ENCODE results near the gene MFF. TPM values are rescaled to one million over a fixed set of nuclear protein-coding genes. Genes with fewer than 3 reads are reported as not detected.

Gene MFF
- total and polyA plus RNA-seq, 2 of the 4 experiments (the other 2 are of a cell fraction): 70.1 to 86.4 TPM

DNA sequence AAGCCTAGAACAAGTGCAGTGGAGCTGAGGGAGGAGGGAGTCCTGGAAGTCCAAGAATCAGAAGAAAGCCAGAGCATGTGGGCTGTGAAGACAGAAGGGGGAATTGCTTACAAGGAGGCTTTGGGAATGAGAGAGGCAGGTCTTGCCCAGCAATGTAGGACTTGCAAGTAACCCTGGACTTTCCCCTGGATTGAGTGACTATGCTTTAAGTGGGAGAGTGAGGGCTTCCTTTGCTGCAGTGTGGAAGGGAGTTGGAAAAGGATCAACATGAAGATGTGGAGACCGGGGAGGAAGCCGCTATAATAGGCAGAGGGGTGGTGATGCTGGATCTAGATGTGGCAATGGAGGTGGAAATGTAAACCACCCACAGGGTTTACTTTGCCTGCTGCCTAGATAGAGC is 76.5 kb downstream of the MFF start:
- Histone ChIP-seq H4K91ac (ENCODE audit: insufficient read depth, low read depth, low read length) (no peak overlapping the region), H3K9me1 (ENCODE audit: insufficient read depth, low read length) (no peaks in the 10 kb centered on the region), H3K14ac (replicated peaks; ENCODE audit: low read depth, low read length) (no peak overlapping the region), H2AFZ (replicated peaks; ENCODE audit: low read length, poor library complexity) (no peak overlapping the region), H3K27ac (ENCODE audit: insufficient read depth, low read length) (no peak overlapping the region), H3K4me3 (ENCODE audit: insufficient read depth, low read depth, low read length) (no peak overlapping the region), H2BK120ac (ENCODE audit: low read depth, low read length) (no peak overlapping the region), H2BK5ac (ENCODE audit: low read depth, low read length, poor library complexity, severe bottlenecking) (no peak overlapping the region), H2AK9ac (replicated peaks; ENCODE audit: low read depth, low read length, poor library complexity) (no peak overlapping the region), H3K27me3 (ENCODE audit: control insufficient read depth, insufficient read depth, low read length) (no peaks in the 10 kb centered on the region), H3K9ac (ENCODE audit: low read depth, low read length) (no peak overlapping the region), H2AK5ac (ENCODE audit: low read depth, low read length) (peak overlapping the region; percentile 27; the same call in 1 of the 2 replicates), H3K23ac (ENCODE audit: low read depth, low read length) (no peak overlapping the region), H2BK20ac (ENCODE audit: low read depth, low read length) (no peak overlapping the region), H4K20me1 (ENCODE audit: insufficient read depth, low read length) (no peaks in the 10 kb centered on the region), H3K4me1 (ENCODE audit: control insufficient read depth, insufficient read depth, low read length) (no peaks in the 10 kb centered on the region), H2BK15ac (ENCODE audit: low read depth, low read length) (peak overlapping the region; percentile 49; the same call in 1 of the 3 replicates), H3K4ac (ENCODE audit: low read depth, low read length) (no peak overlapping the region; the same call in 1 of the 2 replicates), H4K8ac (ENCODE audit: low read depth in 2 of 2, low read length in 2 of 2) (no peak overlapping the region), H3K79me1 (ENCODE audit: low read depth in 1 of 2, low read length in 2 of 2) (no peaks in the 10 kb centered on the region), H3K4me2 (ENCODE audit: low read depth, low read length) (no peak overlapping the region), H3K56ac (ENCODE audit: extremely low read depth, insufficient read depth, low read length) (no peak overlapping the region), H4K5ac (ENCODE audit: low read depth, low read length) (no peak overlapping the region), H3K18ac (ENCODE audit: low read depth, low read length) (no peak overlapping the region), H3K36me3 (ENCODE audit: control insufficient read depth, insufficient read depth, low read length) (no peaks in the 10 kb centered on the region), H3K9me3 (ENCODE audit: control insufficient read depth, insufficient read depth, low read length) (no peaks in the 10 kb centered on the region)
- in situ Hi-C loops (cut with MboI; ENCODE audit: low sequenced_read_pairs): loop anchor here (10.0 kb wide), 1 partner anchor 473 kb away; the partner anchor contains the start of gene DAW1
- 61% methylated on average over 2 of the region's 2 CpGs; no CpG with 5 or more reads in 1 of the 2 experiments for WGBS, 2 experiments (ENCODE audit: extremely low coverage in 2 of 2, insufficient read length in 1 of 2)
- DNase-seq (no peak), ATAC-seq (ENCODE audit: low read depth) (no peak)
- BruUV-seq (replicated peaks): no TSS peak
- intact Hi-C loops (cut with micrococcal nuclease): loop anchor here (10.0 kb wide), 2 partner anchors 267 to 1253 kb away; no protein-coding TSS in a partner anchor
- ChIA-PET CTCF (no interaction called here), POLR2A (ENCODE audit: unreplicated experiment) (no interaction called here)
- dilution Hi-C loops (cut with HindIII; ENCODE audit: low sequenced_read_pairs, unreplicated experiment): no loop called here
- TF ChIP-seq FOS (IDR thresholded peaks at IDR 0.05; ENCODE audit: low read depth, low read length) (no peak), MAFK (IDR thresholded peaks at IDR 0.05; ENCODE audit: low read depth, low read length) (no peak), RCOR1 (IDR thresholded peaks at IDR 0.05; ENCODE audit: insufficient replicate concordance, low read length) (no peak), POLR2A (IDR thresholded peaks at IDR 0.05; ENCODE audit: low read depth, low read length) (no peak), RFX5 (IDR thresholded peaks at IDR 0.05; ENCODE audit: low read depth, low read length) (no peak), SMC3 (IDR thresholded peaks at IDR 0.05; ENCODE audit: low read depth, low read length) (no peak)
- TF ChIP-seq, protein P1, sequence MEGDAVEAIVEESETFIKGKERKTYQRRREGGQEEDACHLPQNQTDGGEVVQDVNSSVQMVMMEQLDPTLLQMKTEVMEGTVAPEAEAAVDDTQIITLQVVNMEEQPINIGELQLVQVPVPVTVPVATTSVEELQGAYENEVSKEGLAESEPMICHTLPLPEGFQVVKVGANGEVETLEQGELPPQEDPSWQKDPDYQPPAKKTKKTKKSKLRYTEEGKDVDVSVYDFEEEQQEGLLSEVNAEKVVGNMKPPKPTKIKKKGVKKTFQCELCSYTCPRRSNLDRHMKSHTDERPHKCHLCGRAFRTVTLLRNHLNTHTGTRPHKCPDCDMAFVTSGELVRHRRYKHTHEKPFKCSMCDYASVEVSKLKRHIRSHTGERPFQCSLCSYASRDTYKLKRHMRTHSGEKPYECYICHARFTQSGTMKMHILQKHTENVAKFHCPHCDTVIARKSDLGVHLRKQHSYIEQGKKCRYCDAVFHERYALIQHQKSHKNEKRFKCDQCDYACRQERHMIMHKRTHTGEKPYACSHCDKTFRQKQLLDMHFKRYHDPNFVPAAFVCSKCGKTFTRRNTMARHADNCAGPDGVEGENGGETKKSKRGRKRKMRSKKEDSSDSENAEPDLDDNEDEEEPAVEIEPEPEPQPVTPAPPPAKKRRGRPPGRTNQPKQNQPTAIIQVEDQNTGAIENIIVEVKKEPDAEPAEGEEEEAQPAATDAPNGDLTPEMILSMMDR (conservative IDR thresholded peaks at IDR 0.05; ENCODE audit: low read depth, low read length): no peak
